Tibial nerve (tissue), 4 donors: Measurements from ENCODE around the gene SLC25A11. TPM values are rescaled to one million over a fixed set of nuclear protein-coding genes. Genes with fewer than 3 reads are reported as not detected.

Experiments used
- DNase-seq, 2 donors: peaks; one replicate each; pipeline ENCODE4 v3.0.0-alpha.2; 2019; ENCODE audit warnings: low spot score in 2 of 2
- H3K27ac ChIP-seq, 4 donors: fragments of 200-600 bp; sonication (generic) in 3 of 4; one replicate each; pipeline ENCODE4 v1.5.1; 2017 to 2019; ENCODE audit warnings: mild to moderate bottlenecking in 1 of 4
- H3K27me3 ChIP-seq, 2 donors: fragments of 200-600 bp; sonication (generic) in 1 of 2; one replicate each; pipeline versions ENCODE4 v1.5.1 to v1.6.0; 2017 to 2019
- H3K36me3 ChIP-seq, 3 donors: fragments of 200-600 bp; sonication (generic); one replicate each; pipeline ENCODE4 v1.5.1; 2018 to 2019
- H3K4me1 ChIP-seq, 4 donors: fragments of 200-600 bp; sonication (generic) in 3 of 4; one replicate each; pipeline ENCODE4 v1.5.1; 2017 to 2019
- H3K4me3 ChIP-seq, 4 donors: fragments of 200-600 bp; sonication (generic) in 3 of 4; one replicate each; pipeline ENCODE4 v1.5.1; 2017 to 2019; ENCODE audit warnings: mild to moderate bottlenecking in 1 of 4, moderate library complexity in 1 of 4
- H3K9me3 ChIP-seq, 4 donors: fragments of 200-600 bp; sonication (generic) in 3 of 4; one replicate each; pipeline ENCODE4 v1.5.1; 2017 to 2019
- CTCF ChIP-seq, 5 experiments: fragments of 200-600 bp in 3 of 5; fragments of 450-650 bp in 2 of 5; sonication (generic) in 3 of 5; IDR thresholded peaks; one replicate each; pipeline ENCODE4 v1.5.1; 2016 to 2019; ENCODE audit warnings: antibody characterized with exemption in 5 of 5, mild to moderate bottlenecking in 3 of 5, moderate library complexity in 2 of 5
- EP300 ChIP-seq, 2 donors: sonication (generic); formaldehyde crosslinking; IDR thresholded peaks; one replicate each; pipeline ENCODE4 v1.6.1; 2017; ENCODE audit warnings: antibody characterized with exemption in 2 of 2, mild to moderate bottlenecking in 1 of 2
- POLR2A ChIP-seq, 2 donors: fragments of 450-650 bp; IDR thresholded peaks; one replicate each; pipeline ENCODE4 v1.6.1; 2017; ENCODE audit warnings: antibody characterized with exemption in 2 of 2, mild to moderate bottlenecking in 2 of 2, moderate library complexity in 2 of 2
- WGBS, 2 donors: methylation state at CpG; one replicate each; pipeline ENCODE4 v1.1.5; 2018; 5-methylcytosine and 5-hydroxymethylcytosine counted together
- total RNA-seq, 4 donors: library from RNA; depleted of rRNA; stranded (reverse); fragments of >200 nt; gene quantifications; one replicate each; pipeline ENCODE4 v1.1.0, GENCODE V29; 2016

The SLC25A11 gene
- total RNA-seq, 4 donors from 2014 or later: 30.3 to 42.8 (median 32.3) TPM

GRCh38 chr17:4936436-4936835 is 3.4 kb downstream of the SLC25A11 start:
- 79 to 87% methylated on average over 3 of the region's 3 CpGs for WGBS, 2 donors

GRCh38 chr17:4935650-4936049 is 4.2 kb downstream of the SLC25A11 start:
- Histone ChIP-seq H3K4me1 (peaks cover 0 to 33% (median 15%) of the 10 kb centered on the region in 4 donors), H3K27ac (no peak overlapping the region), H3K36me3 (peaks cover 0 to 32% (median 4%) of the 10 kb centered on the region in 3 donors), H3K9me3 (no peaks in the 10 kb centered on the region), H3K27me3 (no peaks in the 10 kb centered on the region), H3K4me3 (no peak overlapping the region)
- no peak for TF ChIP-seq EP300 (IDR thresholded peaks at IDR 0.05)
- TF ChIP-seq CTCF (IDR thresholded peaks at IDR 0.05): no peak
- TF ChIP-seq POLR2A (IDR thresholded peaks at IDR 0.05): no peak
- DNase-seq: no peak

More at GRCh38 chr17:4936436-4936835, 3.4 kb downstream of the SLC25A11 start:
- DNase-seq: no peak
- Histone ChIP-seq H3K4me1 (peaks cover 0 to 41% (median 21%) of the 10 kb centered on the region in 4 donors), H3K9me3 (no peaks in the 10 kb centered on the region), H3K27me3 (no peaks in the 10 kb centered on the region), H3K4me3 (no peak overlapping the region), H3K27ac (no peak overlapping the region), H3K36me3 (peaks cover 0 to 32% (median 4%) of the 10 kb centered on the region in 3 donors)
- TF ChIP-seq POLR2A (IDR thresholded peaks at IDR 0.05) (no peak), CTCF (IDR thresholded peaks at IDR 0.05) (no peak), EP300 (IDR thresholded peaks at IDR 0.05) (no peak)

GRCh38 chr17:4934173-4934979 is 5.5 kb downstream of the SLC25A11 start:
- Histone ChIP-seq H3K27ac (peak overlapping the region in 1 of 4 donors; percentile 32), H3K27me3 (no peaks in the 10 kb centered on the region), H3K9me3 (no peaks in the 10 kb centered on the region), H3K4me3 (no peak overlapping the region), H3K36me3 (peaks cover 0 to 32% (median 4%) of the 10 kb centered on the region in 3 donors), H3K4me1 (peaks cover 0 to 32% (median 14%) of the 10 kb centered on the region in 4 donors)
- TF ChIP-seq EP300 (IDR thresholded peaks at IDR 0.05) (no peak), CTCF (IDR thresholded peaks at IDR 0.05) (no peak), POLR2A (IDR thresholded peaks at IDR 0.05) (no peak)
- WGBS, 2 donors: 29 to 38% methylated on average over 14 of the region's 14 CpGs
- no peak for DNase-seq

DNA sequence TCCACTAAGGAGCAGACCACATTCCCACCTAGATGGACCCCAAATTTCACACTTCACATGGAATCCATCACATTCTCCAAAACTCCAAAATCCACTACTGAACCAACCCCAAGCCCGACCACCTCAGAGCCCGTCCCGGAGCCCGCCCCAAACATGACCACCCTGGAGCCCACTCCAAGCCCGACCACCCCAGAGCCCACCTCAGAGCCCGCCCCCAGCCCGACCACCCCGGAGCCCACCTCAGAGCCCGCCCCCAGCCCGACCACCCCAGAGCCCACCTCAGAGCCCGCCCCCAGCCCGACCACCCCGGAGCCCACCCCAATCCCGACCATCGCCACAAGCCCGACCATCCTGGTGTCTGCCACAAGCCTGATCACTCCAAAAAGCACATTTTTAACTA is 6.2 kb downstream of the SLC25A11 start:
- WGBS, 2 donors: 68 to 79% methylated on average over 10 of the region's 16 CpGs
- Histone ChIP-seq H3K27me3 (no peaks in the 10 kb centered on the region), H3K4me3 (no peak overlapping the region), H3K36me3 (peaks cover 0 to 36% (median 4%) of the 10 kb centered on the region in 3 donors), H3K27ac (no peak overlapping the region), H3K4me1 (peaks cover 0 to 25% (median 8%) of the 10 kb centered on the region in 4 donors), H3K9me3 (no peaks in the 10 kb centered on the region)
- TF ChIP-seq POLR2A (IDR thresholded peaks at IDR 0.05) (no peak), EP300 (IDR thresholded peaks at IDR 0.05) (no peak), CTCF (IDR thresholded peaks at IDR 0.05) (no peak)
- DNase-seq: no peak

DNA sequence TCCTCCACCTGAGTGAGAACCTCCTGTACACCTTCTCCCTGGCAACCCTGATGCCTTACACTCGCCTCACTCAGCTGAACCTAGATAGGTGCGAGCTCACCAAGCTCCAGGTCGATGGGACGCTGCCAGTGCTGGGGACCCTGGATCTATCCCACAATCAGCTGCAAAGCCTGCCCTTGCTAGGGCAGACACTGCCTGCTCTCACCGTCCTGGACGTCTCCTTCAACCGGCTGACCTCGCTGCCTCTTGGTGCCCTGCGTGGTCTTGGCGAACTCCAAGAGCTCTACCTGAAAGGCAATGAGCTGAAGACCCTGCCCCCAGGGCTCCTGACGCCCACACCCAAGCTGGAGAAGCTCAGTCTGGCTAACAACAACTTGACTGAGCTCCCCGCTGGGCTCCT is 7.1 kb downstream of the SLC25A11 start:
- Histone ChIP-seq H3K4me3 (no peak overlapping the region), H3K36me3 (peaks cover 0 to 29% (median 4%) of the 10 kb centered on the region in 3 donors), H3K4me1 (peaks cover 0 to 18% (median 3%) of the 10 kb centered on the region in 4 donors), H3K9me3 (no peaks in the 10 kb centered on the region), H3K27me3 (no peaks in the 10 kb centered on the region), H3K27ac (no peak overlapping the region)
- DNase-seq: no peak
- no peak for TF ChIP-seq POLR2A (IDR thresholded peaks at IDR 0.05)
- TF ChIP-seq CTCF (IDR thresholded peaks at IDR 0.05): no peak
- TF ChIP-seq EP300 (IDR thresholded peaks at IDR 0.05): no peak
- WGBS, 2 donors: 93 to 94% methylated on average over 12 of the region's 12 CpGs
